DND-41 (cell line): ENCODE data around the gene EXTL1.

Source experiments
- EZH2 ChIP-seq: IDR thresholded peaks from 3 replicates; pipeline ENCODE4 v1.6.1; 2012; ENCODE audit warnings: borderline replicate concordance, low read depth, mild to moderate bottlenecking, moderate library complexity, low read length, inconsistent platforms; ENCODE audit not compliant: severe bottlenecking
- TF ChIP-seq, protein P1 (sequence below): IDR thresholded peaks from 2 replicates; pipeline ENCODE4 v1.5.1; 2012; ENCODE audit warnings: borderline replicate concordance, low read length, moderate library complexity, mild to moderate bottlenecking; ENCODE audit not compliant: poor library complexity, severe bottlenecking; ENCODE audit errors: extremely low read depth

DNA sequence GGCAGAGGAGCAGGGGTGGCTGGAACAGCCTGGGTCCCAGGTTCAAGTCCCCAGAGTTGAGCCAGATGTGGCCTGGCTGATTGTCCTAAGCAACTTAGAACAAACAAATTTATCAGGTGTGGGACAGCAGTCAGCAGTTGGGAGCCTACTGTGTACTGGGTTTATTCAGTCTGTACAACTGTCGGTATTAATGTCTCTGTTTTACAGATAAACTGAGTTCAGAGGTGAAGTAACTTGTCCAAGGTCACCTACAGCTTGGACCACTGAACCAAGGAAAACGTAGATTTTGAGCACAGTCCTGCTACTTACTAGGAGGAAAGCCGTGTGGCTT is 60.4 kb downstream of the EXTL1 start:
- TF ChIP-seq EZH2, result no peak
- TF ChIP-seq, protein P1, sequence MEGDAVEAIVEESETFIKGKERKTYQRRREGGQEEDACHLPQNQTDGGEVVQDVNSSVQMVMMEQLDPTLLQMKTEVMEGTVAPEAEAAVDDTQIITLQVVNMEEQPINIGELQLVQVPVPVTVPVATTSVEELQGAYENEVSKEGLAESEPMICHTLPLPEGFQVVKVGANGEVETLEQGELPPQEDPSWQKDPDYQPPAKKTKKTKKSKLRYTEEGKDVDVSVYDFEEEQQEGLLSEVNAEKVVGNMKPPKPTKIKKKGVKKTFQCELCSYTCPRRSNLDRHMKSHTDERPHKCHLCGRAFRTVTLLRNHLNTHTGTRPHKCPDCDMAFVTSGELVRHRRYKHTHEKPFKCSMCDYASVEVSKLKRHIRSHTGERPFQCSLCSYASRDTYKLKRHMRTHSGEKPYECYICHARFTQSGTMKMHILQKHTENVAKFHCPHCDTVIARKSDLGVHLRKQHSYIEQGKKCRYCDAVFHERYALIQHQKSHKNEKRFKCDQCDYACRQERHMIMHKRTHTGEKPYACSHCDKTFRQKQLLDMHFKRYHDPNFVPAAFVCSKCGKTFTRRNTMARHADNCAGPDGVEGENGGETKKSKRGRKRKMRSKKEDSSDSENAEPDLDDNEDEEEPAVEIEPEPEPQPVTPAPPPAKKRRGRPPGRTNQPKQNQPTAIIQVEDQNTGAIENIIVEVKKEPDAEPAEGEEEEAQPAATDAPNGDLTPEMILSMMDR, result no peak
